ACC112 (cell line): Measurements from ENCODE around the gene AEBP2.
"Not testable (repeated sequence)": the region's sequence is repeated elsewhere in the genome, so short reads cannot be mapped to it uniquely, and the experiment has no call there.

ENCODE experiments used
- H2AFZ ChIP-seq: fragments of 200-600 bp; sonication (generic); one replicate; pipeline ENCODE4 v1.6.0; 2017; ENCODE audit warnings: antibody characterized with exemption, low read length; ENCODE audit not compliant: unreplicated experiment
- H3K27ac ChIP-seq: fragments of 200-600 bp; sonication (generic); 2 replicates; pipeline ENCODE4 v1.5.1; 2014; ENCODE audit warnings: low read depth, mild to moderate bottlenecking, antibody characterized with exemption, low read length, moderate library complexity
- H3K27me3 ChIP-seq: fragments of 200-600 bp; sonication (generic); 2 replicates; pipeline ENCODE4 v1.6.1; 2014; ENCODE audit warnings: mild to moderate bottlenecking, antibody characterized with exemption, low read length, moderate library complexity, mixed read lengths; ENCODE audit not compliant: insufficient read depth
- H3K36me3 ChIP-seq: fragments of 200-600 bp; sonication (generic); 2 replicates; pipeline ENCODE4 v1.6.1; 2016; ENCODE audit warnings: mild to moderate bottlenecking, antibody characterized with exemption, low read length, moderate library complexity, mixed read lengths; ENCODE audit not compliant: insufficient read depth
- H3K4me1 ChIP-seq: fragments of 200-600 bp; sonication (generic); one replicate; pipeline ENCODE4 v1.6.1; 2016; ENCODE audit warnings: low read length, mixed read lengths; ENCODE audit not compliant: insufficient read depth, unreplicated experiment, control insufficient read depth
- H3K4me3 ChIP-seq: fragments of 200-600 bp; sonication (generic); 2 replicates; pipeline ENCODE4 v1.5.1; 2014; ENCODE audit warnings: mild to moderate bottlenecking, low read depth, low read length
- H3K79me2 ChIP-seq: fragments of 200-600 bp; sonication (generic); one replicate; pipeline ENCODE4 v1.6.0; 2016; ENCODE audit warnings: low read length; ENCODE audit not compliant: control insufficient read depth, unreplicated experiment, insufficient read depth

AEBP2 gene

GRCh38 chr12:19457561-19457960, 18.3 kb downstream of the AEBP2 start:
- H2AFZ ChIP-seq, result no peak overlapping the region
- no peaks in the 10 kb centered on the region for H3K27me3 ChIP-seq
- peaks cover 77% of the 10 kb centered on the region for H3K79me2 ChIP-seq

GRCh38 chr12:19458733-19459132, 19.4 kb downstream of the AEBP2 start:
- no peaks in the 10 kb centered on the region for H3K27me3 ChIP-seq
- peaks cover 10% of the 10 kb centered on the region; the same call in 1 of the 2 replicates for H3K36me3 ChIP-seq
- H3K4me1 ChIP-seq, result no peaks in the 10 kb centered on the region
- H3K79me2 ChIP-seq, result peaks cover 75% of the 10 kb centered on the region
- H3K4me3 ChIP-seq, result no peak overlapping the region
- H2AFZ ChIP-seq, result no peak overlapping the region
- H3K27ac ChIP-seq, result no peak overlapping the region

More at GRCh38 chr12:19457561-19457960, 18.3 kb downstream of the AEBP2 start:
- no peaks in the 10 kb centered on the region for H3K4me1 ChIP-seq
- H3K27ac ChIP-seq, result no peak overlapping the region
- peaks cover 2% of the 10 kb centered on the region; the same call in 1 of the 2 replicates for H3K36me3 ChIP-seq
- H3K4me3 ChIP-seq, result no peak overlapping the region

- H3K4me3 ChIP-seq, result no peak overlapping the region
- H3K79me2 ChIP-seq, result peaks cover 52% of the 10 kb centered on the region
- H3K27ac ChIP-seq, result no peak overlapping the region
- H2AFZ ChIP-seq, result no peak overlapping the region
- no peaks in the 10 kb centered on the region for H3K4me1 ChIP-seq
- H3K36me3 ChIP-seq, result peaks cover 15% of the 10 kb centered on the region; the same call in 1 of the 2 replicates
- H3K27me3 ChIP-seq, result no peaks in the 10 kb centered on the region
These were observed 22.7 kb downstream of the AEBP2 start for GRCh38 chr12:19461999-19462398.

- no peak overlapping the region for H3K27ac ChIP-seq
- no peak overlapping the region for H2AFZ ChIP-seq
- H3K4me3 ChIP-seq, result no peak overlapping the region
- H3K36me3 ChIP-seq, result peaks cover 16% of the 10 kb centered on the region; the same call in 1 of the 2 replicates
- H3K4me1 ChIP-seq, result no peaks in the 10 kb centered on the region
- peaks cover 50% of the 10 kb centered on the region for H3K79me2 ChIP-seq
- H3K27me3 ChIP-seq, result no peaks in the 10 kb centered on the region
These were observed 23.1 kb downstream of the AEBP2 start for GRCh38 chr12:19462406-19462805.

GRCh38 chr12:19464192-19464580, 24.9 kb downstream of the AEBP2 start:
- no peaks in the 10 kb centered on the region for H3K4me1 ChIP-seq
- peaks cover 36% of the 10 kb centered on the region for H3K79me2 ChIP-seq
- H2AFZ ChIP-seq, result no peak overlapping the region
- no peak overlapping the region for H3K27ac ChIP-seq
- no peak overlapping the region for H3K4me3 ChIP-seq
- H3K27me3 ChIP-seq, result no peaks in the 10 kb centered on the region
- peaks cover 24% of the 10 kb centered on the region; the same call in 1 of the 2 replicates for H3K36me3 ChIP-seq

- peaks cover 27% of the 10 kb centered on the region for H3K36me3 ChIP-seq
- no peaks in the 10 kb centered on the region for H3K4me1 ChIP-seq
- H3K27ac ChIP-seq, result no peak overlapping the region
- H3K79me2 ChIP-seq, result peaks cover 27% of the 10 kb centered on the region
- no peak overlapping the region for H3K4me3 ChIP-seq
- no peaks in the 10 kb centered on the region for H3K27me3 ChIP-seq
- no peak overlapping the region for H2AFZ ChIP-seq
These were observed 26.4 kb downstream of the AEBP2 start for GRCh38 chr12:19465711-19466110.

- Histone ChIP-seq H2AFZ (no peak overlapping the region), H3K27ac (no peak overlapping the region), H3K36me3 (peaks cover 15% of the 10 kb centered on the region), H3K79me2 (peaks cover 65% of the 10 kb centered on the region), H3K4me3 (no peak overlapping the region), H3K27me3 (no peaks in the 10 kb centered on the region), H3K4me1 (no peaks in the 10 kb centered on the region)
These were observed 34.9 kb downstream of the AEBP2 start for GRCh38 chr12:19474147-19474546.

GRCh38 chr12:19475884-19476505, 36.7 kb downstream of the AEBP2 start:
- Histone ChIP-seq H3K79me2 (peaks cover 72% of the 10 kb centered on the region), H3K36me3 (peaks cover 18% of the 10 kb centered on the region)
- H3K27me3 ChIP-seq, H3K4me3 ChIP-seq, H2AFZ ChIP-seq, H3K27ac ChIP-seq, H3K4me1 ChIP-seq: not testable (repeated sequence)

GRCh38 chr12:19477071-19477470, 37.8 kb downstream of the AEBP2 start:
- peaks cover 75% of the 10 kb centered on the region for H3K79me2 ChIP-seq
- H2AFZ ChIP-seq, result no peak overlapping the region
- H3K27me3 ChIP-seq, result no peaks in the 10 kb centered on the region
- H3K27ac ChIP-seq, result no peak overlapping the region
- no peaks in the 10 kb centered on the region for H3K4me1 ChIP-seq
- no peak overlapping the region for H3K4me3 ChIP-seq
- H3K36me3 ChIP-seq, result peaks cover 26% of the 10 kb centered on the region

GRCh38 chr12:19480459-19480858, 41.2 kb downstream of the AEBP2 start:
- Histone ChIP-seq H3K27me3 (no peaks in the 10 kb centered on the region), H3K27ac (no peak overlapping the region), H2AFZ (no peak overlapping the region), H3K4me1 (no peaks in the 10 kb centered on the region), H3K79me2 (peaks cover 79% of the 10 kb centered on the region), H3K4me3 (no peak overlapping the region), H3K36me3 (peaks cover 23% of the 10 kb centered on the region)

- Histone ChIP-seq H3K4me3 (no peak overlapping the region), H2AFZ (no peak overlapping the region), H3K4me1 (no peaks in the 10 kb centered on the region), H3K27me3 (no peaks in the 10 kb centered on the region), H3K79me2 (peaks cover 79% of the 10 kb centered on the region), H3K27ac (no peak overlapping the region), H3K36me3 (peaks cover 19% of the 10 kb centered on the region)
These were observed 42.7 kb downstream of the AEBP2 start for GRCh38 chr12:19482036-19482435.
